ENCODE results near the gene MOCS3.

The MOCS3 gene

DNA sequence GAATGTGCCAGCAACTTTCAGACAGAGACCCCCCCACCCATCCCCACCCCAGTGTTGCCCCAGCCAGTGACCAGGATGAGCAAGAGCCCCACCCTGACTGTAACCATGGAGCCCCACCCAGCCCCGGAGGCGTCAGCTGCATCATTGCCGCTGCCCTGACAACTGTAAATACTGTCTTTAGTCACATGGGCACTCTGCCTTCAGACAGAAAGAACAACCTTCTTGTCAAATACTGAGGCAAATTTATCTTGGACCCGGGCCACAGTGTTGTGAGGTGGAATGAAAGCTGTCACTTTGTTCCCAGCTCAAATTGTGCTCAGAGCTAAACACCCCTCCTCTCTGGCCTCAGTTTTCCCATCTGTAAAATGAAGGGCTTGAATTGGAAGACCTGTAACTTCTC, 23.7 kb downstream of the MOCS3 start:
- no peak for DNase-seq

DNA sequence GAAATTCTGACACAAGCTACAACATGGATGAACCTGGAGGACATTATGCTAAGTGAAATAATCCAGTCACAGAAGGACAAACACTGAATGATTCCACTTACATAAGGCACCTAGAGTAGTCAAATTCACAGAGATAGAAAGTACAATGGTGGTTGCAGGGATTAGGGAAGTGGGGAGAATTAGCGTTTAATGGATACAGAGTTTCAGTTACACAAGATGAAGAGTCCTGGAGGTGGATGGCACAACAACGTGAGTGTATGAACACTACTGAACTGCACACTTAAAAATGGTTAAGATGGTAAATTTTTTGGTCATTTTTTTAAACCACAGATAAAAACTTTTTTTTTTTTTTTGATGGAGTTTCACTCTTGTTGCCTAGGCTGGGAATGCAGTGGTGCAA, 24.7 kb downstream of the MOCS3 start:
- no peak for DNase-seq

DNA sequence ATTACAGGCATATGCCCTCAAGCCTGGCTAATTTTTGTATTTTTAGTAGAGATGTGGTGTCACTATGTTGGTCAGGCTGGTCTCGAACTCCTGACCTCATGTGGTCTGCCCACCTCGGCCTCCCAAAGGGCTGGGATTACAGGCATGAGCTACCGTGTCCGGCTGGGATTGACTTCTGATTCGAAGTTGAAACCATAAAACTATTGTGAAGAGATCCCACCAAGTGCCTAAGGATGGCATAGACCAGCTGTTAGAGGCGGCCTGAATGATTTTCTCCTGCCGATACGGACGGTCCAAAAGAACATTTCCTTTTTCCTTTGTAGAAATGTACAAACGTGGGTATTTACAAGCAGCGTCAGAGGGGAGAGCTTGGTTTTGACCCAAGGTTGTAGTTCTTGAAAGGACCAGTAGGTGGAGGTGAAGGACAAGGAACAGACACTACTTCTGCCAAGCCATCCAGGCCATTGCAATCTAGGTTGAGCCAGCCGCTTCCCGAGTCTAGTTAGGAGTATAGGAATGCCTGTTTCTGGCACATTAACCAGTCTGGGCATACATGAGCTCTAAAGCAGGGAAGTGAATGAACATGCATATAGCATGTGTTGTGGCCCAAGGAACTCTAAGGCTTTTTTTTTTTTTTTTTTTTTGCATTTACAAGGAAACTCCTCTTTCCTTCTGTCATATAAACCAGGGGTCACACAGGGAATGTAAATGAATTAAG, 29.0 kb downstream of the MOCS3 start:
- DNase-seq = no peak

DNA sequence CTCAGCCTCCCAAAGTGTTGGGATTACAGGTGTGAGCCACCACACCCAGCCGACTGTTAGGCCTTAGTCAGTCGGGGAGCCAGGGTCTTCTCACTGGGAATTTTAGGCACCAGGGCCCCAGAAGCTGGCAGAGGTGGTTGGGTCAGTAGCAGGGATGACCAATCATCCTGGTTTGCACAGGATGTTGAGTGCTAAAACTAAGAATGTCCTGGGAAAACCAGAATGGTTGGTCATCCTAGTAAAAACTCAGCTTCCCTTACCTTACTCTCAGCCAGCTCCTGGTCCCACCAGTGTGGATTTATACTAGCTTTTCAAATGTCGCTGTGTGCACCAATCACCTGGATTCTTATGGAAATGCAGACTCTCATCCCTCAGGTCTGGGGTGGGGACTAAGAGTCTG, 32.5 kb downstream of the MOCS3 start:
- DNase-seq = no peak

DNA sequence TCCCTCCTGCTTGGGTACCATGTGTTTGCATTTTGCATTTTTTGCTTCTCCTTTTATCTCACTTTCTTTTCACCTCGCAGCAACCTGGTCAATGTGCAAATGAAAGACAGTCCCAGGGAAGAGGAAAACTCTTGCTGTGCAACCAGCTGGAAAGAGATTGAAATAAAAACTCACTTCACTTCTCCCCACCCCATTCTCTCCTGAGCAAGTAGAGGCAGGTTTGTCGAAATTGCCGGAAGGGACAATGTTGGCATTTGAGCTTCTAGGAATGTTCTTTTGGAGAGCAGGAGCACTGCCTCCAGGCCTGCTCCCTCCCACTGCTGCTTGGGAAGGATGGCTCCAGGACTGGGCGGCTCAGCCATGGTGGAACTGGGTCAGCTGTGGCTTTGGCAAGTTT, 33.7 kb downstream of the MOCS3 start:
- no peak for DNase-seq

DNA sequence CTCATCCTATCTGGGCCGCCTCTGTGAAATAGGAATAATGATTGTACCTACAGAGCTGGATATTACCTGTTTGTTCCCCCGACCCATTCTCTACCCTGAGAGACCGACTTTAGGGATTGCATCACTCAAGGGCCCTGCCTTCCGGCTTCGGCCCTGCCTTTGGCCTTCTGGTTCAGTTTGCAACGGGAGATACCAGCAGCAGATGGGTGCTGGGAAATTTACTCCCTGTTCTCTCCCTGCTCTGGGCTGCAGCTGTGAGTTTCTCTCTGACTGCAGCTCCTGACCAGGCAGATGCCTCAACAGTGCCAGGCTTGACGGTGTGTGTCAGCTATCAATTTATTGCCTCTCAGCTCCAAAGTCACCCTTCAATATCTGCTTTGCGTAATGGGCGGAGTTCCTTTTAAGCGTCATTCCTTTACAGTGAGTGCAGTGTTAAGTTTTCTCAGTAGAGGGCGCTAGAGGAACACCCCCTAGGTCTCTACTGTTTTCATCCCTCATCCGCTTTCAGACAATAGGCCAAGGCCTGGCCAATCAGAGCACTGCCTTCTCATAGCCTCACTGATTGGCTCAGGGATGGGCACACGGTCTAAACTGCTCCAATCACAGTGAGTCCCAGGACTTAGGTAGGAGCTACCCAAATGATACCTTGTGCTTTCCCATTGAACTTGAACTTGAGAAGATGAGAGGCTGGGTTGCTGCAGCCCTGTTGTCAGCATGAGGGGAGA, 34.3 kb downstream of the MOCS3 start:
- no peak for DNase-seq

DNA sequence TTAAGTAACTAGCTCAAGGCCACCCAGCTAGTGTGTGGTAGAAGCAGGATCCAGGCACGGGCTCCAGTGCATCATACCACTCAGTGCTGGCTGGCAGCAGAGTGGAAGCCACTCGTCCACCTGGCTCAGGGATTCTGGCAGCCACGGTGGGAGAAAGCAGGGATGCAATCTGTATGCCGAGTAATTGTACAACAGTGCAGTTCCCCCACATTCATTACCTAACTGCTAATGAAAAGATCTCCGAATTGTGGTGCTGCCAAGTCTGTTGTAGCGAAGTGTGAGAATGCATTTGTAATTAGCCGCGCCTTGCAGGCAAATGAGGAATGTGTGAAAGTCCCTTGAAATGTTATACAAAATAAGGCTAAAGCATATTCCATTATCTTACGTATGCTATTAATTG, 35.3 kb downstream of the MOCS3 start:
- no peak for DNase-seq

DNA sequence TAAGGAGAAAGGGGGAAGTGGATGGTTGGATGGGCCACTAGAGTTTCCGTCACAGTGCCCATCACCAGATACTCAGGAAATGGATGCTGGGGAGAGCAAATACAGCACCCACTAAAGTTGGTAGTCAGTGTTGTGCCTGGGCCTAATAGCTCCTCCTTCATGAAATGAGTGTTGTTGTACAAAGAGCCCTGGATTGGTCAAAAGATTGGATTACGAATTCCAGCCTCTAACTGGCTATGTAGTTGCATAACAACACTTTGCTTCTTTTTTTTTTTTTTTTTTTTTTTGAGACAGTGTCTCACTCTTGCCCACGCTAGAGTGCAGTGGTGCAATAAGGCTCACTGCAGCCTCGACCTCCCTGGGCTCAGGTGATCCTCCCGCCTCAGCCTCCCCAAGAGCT, 36.9 kb downstream of the MOCS3 start:
- DNase-seq = no peak

DNA sequence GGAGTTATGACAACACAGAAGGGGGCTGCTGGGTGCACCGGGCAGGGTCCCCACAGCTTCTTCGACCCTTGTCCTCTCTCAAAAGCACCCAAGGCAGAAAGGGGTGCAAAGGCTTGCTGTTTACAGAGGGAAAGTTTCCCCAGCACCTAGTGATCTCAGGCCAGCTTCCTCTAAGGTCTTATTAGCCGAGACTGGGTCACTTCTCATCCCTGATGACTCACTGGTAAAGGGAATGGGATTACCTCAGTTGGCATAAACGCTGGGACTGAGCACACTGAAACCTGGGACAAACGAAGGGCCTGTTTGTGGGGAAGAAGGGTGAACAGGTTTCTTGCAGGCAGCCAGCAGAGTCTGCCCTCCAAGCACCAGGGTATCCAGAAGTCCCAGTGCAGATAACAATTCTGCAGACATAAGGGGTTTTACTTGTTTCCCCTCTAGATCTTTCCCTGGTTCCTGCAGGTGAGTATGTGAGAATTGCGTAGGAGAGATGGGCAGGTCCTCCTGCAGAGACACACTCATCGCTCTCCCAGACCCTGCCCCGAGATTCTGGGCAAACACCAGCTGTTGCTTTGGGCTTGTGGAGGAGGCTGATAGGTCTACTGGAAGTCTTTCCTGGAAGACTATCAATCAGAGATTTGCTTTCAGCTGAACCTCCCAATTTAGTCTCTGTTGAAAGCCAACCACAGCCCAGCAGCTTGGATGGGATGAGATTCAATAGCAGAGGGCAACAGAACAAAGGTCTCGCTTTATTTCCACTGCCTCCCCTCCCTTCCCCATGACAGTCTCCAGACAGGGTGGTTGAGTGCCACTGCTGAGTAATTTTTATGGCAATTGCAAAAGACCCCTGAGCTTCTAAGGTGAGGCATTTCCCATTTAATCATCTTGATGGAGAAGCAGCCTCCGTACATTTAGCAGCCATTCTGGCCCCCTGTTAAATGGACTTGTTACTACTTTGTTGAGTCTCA, 38.6 kb downstream of the MOCS3 start:
- DNase-seq = no peak

DNA sequence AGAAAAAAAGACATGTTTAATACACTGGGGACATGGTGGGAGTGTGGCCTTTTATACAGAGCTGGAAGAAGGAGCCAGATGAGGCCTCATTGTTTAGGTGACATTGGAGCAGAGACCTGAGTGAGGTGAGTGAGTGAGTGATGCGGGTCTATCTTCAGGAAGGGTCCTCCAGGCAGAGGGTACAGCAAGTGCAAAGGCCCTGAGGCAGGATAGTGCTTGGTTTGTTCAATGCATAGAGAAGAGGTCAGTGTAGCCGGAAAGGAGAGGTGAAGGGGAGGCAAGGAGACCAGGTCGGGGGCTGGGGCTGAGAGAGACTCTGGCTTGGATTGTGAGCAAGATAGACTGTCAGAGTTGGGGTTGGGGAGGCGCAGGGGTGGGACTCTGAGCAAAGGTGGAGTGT, 40.7 kb downstream of the MOCS3 start:
- no peak for DNase-seq

DNA sequence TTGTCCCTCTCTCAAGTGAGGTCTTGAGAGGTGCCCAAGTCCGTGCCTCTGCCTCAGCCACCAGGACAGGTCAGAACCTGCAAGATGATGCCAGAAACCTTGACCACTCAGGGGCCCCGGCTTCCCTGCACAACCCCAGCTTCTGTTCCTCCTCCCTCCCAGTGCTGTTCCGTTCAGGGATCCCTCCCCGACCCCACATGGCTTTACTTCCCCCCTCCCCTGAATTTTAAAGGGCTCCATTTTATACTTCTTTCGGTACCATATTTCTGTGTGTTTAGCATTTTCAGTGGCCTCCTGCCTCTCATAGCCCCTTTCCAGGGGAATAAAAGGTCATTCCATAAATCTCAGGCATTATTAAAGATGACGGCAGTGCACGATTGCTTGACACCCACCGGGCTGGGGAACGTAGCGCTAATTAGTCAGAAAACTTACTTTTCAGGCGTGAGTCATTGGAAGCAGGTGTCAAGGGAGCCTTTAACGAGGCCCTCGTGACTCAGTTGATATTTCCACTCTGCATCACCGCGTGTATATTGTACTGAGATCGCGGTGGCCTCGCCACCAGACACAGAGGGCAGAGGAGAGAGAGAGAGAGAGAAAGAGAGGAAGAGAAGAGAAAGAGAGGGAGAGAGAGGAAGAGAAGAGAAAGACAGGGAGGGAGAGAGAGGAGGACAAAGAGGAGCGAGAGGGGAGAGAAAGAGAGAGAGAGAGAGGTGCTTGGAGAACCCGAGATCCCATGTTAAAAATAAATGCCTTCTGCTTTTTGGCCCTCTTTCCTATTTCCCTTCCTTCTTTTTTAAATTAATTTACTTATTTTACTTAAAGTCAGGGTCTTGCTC, 43.0 kb downstream of the MOCS3 start:
- DNase-seq = no peak

DNA sequence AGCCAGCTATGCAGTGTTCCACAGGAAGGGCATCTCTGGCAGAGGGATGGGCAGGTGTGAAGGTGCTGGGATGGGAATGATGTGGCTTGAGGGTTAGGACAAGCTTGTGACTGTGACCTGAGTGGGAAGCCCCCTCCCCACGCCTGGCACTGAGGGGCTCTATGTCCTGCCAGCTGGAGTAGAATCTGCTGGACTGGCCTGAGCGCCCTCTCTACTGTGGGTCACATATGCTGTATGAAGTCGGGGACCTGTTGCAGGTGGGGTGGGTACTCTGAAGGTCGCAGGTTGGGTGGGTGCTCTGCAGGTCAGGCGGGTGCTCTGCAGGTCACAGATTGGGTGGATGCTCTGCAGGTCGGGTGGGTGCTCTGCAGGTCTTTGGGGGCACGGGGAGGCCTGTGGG, 44.0 kb downstream of the MOCS3 start:
- no peak for DNase-seq

DNA sequence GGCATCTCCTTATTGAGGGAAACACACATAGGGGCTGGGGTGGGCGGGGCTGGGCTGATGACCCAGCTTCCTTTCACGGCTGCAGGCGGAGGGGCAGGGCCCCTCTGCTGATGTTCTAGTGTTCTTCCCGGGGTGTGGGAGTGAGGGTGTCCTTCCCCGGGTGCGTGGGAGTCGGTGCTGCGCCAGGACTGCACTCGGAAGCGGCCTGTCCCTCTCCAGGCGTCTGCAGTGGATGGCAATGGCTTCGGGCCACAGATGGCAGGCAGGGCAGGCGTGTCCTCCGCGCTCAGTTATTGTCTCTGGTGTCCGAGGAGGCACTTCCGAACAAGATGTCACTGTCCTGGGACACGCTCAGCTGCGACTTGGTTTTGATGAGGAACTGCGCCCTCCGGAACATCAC, 45.1 kb downstream of the MOCS3 start:
- DNase-seq = no peak

DNA sequence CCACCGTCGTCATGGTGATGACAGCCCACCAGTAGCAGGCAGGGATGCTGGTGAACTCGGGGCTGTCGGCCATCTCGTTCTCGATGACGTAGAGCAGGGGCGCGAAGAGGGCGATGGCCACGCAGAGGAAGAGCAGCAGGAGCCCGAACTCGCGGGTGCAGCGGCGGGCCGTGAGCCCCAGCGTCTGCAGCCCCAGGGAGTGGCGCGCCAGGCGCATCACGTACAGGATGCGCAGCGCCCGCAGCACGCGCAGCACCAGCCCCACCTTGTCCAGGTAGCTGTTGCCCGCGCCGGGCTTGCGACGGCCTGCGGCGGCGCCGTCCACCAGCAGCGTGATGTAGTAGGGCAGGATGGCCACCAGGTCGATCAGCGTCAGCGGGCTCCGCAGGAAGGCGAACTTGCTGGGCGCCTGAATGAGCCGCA, 45.7 kb downstream of the MOCS3 start:
- no peak for DNase-seq

DNA sequence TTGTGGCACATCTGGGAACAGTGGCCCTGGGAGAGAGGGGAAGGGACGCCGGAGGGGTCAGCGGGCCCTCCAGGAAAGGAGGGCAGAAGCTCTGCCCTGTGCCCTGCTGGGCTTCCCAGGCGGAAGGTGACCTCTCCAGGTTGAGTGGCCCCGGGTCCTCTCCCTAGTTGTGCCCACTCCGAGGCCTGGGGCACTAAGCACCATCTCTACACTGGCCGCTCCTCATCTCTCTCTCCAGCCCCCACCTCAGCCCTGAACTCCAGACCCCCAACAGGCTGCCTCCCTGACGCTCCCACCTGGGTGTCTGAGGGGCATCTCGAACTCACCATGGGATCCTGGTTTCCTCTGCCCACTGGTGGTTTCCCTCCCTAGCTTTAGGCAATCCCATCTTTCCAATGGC, 46.2 kb downstream of the MOCS3 start:
- DNase-seq = no peak

DNA sequence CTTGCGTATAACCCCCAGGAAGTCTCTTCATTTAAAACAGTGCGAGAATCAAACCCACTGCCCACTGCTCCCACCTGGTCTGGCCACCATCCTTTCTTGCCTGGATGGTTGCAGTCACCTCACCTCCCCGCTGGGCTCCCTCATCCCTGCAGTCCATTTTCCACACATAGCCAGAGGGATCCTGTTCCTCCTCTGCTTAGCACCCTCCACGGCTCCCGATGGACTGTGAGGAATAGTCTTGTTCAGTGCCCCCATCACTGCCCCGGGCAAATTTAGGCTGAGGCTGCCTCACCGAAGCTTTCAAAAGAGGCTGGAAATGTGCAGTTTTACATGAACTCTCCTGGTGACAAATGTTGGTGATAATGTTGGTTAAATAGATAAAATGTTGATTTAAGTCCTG, 46.6 kb downstream of the MOCS3 start:
- DNase-seq = no peak

DNA sequence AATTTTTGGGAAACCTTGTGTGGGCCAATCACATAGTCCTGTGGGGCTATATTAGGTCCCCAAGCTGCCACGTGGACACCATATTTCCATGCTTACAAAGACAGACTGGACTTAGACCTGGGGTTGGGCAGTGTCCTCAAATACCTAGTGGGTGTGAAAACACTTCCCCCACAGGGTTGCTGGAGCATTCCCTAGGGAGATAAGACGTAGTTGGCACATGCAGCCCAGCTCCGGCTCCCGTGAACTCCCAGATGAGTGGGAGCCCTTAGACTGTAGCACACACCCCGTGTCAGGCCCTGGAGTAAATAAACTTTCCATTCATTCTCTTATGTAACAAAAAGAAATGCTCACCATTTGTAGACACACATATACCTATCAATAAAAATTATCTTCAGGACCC, 50.1 kb downstream of the MOCS3 start:
- no peak for DNase-seq

DNA sequence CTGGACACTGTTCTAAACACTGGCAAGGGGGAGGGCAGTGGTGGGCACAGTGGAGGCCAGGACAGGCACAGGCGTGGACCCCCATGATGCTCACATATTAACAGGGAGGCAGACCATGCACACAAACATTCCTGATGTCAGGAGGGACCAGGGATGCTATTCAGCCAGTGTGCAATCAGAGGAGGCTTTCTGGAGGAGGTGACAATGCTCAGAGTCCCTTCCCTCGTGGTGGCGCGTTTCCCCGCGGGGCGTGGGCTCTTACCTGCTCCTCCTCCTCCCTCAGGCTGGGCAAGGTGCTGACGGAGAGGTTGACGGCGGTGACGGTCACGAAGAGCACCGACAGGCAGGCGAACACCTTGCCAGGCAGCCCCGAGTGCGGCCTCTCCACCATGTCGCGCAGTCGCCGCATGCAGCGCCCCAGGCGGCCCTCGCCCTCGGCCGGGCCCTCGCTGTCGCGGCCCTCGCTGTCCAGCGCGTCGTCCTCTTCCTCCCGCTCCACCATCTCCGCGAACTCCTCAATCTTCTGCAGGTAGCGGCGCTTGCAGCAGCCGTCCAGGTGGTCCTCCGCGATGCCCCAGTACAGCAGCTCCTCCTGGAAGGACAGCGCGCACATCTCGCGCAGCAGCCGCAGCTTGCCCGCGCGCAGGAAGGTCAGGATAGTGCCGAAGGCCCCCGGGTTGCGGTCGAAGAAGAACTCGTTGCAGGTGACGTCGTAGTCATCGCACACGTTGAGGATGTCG, 50.9 kb downstream of the MOCS3 start:
- no peak for DNase-seq

DNA sequence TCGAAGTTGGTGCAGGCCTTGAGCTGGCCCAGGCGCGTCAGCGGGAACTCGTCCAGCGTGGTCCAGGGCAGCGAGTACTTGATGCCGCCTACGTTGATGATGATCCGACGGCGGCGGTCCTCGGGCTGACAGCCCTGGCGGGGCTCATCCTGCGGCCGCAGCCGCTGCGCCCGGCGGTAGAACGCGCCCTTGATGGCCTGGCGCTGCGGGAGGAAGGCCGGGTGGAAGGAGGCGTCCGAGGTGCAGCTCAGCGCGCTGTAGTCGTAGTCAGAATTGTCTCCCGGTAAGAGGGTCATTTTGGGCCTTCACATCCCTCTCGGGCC, 51.4 kb downstream of the MOCS3 start:
- DNase-seq = no peak

DNA sequence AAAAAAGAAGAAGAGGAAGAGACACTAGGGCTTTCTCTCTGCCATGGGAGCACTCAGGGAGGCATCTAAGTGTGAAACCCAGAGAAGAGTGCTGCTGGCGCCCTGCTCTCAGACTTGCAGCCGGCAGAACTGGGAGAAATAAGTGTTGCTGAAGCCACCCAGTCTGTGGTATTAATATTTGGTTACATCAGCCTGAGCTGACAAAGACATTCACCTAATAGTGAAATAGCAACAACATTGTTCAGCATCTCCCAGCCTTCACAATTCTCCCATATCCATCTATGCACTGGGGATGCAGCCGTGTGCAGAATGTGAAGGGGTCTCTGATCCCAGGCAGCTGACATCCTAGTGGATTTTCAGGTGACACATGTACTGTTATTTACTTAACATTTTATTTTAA, 52.3 kb downstream of the MOCS3 start:
- DNase-seq = no peak

DNA sequence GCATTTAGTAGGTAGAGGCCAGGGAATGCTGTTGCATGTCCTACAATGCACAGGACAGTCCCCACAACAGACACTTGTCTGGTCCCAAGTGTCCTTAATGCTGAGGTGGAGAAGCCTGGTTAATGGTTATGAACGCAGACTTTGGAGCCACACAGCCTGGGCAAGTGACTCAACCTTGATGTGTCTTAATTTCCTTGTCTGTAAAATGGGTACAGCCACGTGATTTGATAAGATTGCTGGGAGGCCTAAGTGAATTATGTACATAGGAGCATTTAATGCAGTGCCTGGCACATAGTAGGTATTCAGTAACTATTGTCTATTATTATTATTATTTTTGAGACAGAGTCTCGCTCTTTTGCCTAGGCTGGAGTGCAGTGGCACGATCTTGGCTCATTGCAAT, 52.9 kb downstream of the MOCS3 start:
- no peak for DNase-seq

DNA sequence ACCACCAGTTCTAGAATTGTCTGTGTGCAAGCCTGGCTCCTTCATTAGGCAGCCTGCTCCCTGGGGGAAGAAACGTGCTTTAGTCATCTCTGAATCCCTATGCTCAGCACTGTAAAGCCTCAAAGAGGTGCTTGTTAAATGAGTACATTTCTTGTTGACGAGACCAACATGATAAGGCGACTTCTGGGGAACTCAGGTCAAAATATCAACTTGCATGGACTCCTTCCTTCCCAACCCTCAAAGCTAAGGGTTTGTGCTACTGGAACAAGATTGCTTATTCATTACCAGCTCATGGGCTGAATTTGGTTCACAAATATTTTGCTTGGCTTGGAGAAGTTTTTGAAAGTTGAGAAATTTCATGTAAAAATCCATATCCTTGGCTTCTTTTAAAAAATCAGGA, 53.7 kb downstream of the MOCS3 start:
- DNase-seq = no peak
